ENCODE data around the gene UQCR11.

DNA sequence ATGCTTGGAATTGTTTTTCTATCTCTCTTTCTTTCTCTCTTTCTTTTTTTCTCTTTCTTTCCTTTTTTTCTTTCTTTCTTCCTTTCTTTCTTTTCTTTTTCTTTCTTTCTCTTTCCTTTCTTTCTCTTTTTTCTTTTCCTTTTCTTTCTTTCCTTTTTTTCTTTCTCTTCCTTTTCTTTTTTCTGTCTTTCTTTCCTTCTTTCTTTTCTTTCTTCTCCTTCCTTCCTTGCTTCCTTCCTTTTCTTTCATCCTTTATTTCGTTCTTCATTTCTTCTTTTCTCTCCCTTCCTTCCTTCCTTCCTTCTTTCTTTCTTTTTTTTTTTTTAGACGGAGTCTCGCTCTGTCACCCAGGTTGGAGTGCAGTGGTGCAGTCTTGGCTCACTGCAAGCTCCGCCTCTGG, 35.3 kb downstream of the UQCR11 start:
- TF ChIP-seq POLR2A (IDR thresholded peaks at IDR 0.05) (no peak), CTCF (IDR thresholded peaks at IDR 0.05) (no peak)

Measured in sigmoid colon (tissue), 3 donors.